ENCODE results near the gene SLC28A3.
A peak's percentile ranks its signal among the peaks of the same experiment; 100 is the strongest.

SLC28A3 gene

DNA sequence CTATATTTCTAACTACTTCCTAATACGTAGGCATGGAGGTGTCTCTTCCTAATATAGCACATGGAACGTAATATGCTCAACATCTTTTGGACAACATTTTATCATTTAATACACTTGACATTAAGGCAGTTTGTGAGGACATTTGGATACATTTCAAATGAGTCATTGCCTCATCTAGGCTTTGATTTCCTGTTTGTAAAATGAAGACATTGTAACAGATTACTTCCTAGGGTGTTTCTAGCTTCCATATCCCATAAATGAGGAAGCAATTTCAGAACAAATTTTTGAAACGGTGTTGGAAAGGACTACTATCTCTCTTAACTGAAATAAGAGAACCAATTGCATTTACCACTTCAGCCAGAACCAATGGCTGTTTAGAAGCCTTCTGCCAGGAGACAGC lies 38.7 kb downstream of the SLC28A3 start:
- no peak for TF ChIP-seq GATA1 (IDR thresholded peaks at IDR 0.05; ENCODE audit: low read depth, low read length)
- TF ChIP-seq POLR2A (IDR thresholded peaks at IDR 0.05; ENCODE audit: low read length): no peak
- no peak for DNase-seq

DNA sequence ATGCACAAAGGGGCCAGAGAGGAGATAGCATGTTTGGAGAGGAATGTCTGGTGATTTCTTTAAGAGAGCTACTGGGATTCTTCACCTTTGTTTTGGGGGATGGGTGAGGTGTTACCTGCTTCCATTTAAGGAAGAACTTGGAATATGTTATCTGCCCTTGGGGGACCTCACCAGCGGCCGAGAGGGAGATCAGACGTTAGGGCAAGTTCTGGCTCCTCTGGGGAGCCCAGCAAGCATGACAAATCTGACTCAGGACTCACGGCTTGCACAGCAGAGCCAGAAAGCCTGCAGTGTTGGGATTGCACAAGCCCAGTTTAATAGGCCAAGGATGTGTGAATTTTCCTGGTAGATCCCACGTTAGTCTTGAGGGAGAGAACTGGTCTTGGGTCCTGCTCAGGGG lies 40.3 kb downstream of the SLC28A3 start:
- DNase-seq: no peak
- no peak for TF ChIP-seq GATA1 (IDR thresholded peaks at IDR 0.05; ENCODE audit: low read depth, low read length)
- TF ChIP-seq POLR2A (IDR thresholded peaks at IDR 0.05; ENCODE audit: low read length): no peak

DNA sequence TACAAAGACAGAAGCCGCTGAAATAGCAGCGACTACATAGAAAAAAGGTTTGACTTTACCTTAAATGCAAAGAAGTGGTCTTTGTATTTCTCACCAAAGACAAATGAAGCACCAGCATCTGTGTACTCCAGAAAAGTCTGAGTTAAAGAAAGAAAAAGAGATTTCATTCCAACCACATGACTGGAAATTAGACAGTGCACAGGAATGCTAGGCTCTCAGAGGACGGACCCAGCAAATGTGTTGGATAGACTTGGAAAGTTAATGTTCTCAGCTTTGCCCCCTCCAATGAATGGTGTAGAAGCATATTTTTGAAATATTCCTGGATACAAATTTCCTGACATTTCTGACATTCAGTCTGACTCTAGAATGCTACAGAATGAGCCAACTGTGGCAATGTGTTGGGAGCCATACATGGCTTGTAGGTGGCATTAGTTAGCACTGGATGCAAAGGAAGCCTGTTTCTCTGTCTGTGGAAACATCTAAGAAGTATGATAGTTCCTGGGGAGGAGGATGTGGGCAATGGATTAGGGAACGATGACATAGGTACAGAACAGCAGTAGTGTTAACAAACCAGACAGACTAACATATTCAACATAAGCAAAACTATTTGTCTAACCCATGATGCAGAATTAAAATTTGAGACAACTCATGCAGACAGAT lies 43.3 kb downstream of the SLC28A3 start:
- TF ChIP-seq POLR2A (IDR thresholded peaks at IDR 0.05; ENCODE audit: low read length): no peak
- TF ChIP-seq GATA1 (IDR thresholded peaks at IDR 0.05; ENCODE audit: low read depth, low read length): no peak
- DNase-seq: no peak

- TF ChIP-seq GATA1 (IDR thresholded peaks at IDR 0.05; ENCODE audit: low read depth, low read length) (no peak), POLR2A (IDR thresholded peaks at IDR 0.05; ENCODE audit: low read length) (no peak)
- no peak for DNase-seq
Observed at GRCh38 chr9:84296146-84296843, 44.3 kb downstream of the SLC28A3 start.

DNA sequence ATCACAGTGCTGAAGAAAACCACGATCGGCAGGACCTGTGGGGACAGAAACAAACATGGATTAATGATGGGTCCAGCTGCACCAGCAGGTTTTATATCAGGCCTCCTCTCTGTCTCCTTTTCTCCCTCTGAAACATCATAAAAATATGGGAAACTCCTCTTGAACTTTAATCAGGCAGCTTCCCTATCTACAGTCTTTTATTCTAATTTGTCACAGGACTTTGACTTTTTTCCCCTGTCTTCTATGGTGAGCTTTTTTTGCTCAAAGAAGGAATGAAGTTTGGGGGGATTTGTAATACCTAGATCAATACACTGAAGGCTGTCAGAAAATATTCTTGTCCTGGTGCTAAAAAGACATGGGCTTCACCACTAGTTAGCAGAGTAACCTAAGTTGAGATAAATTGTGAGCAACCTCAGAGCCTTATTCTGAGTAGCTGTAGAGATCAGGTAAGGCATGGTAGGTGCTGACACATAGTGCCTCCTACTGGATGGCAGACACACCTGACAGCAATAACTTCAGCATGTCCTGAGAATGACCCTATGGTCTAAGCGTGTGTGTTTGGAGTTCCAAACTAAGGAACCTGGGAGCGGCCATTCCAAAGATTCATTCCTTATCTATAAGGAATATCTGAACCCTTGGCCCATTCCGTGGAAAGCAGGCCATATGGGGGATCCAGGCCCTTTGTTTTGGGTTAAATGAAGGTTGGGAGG lies 46.2 kb downstream of the SLC28A3 start:
- peak; percentile 2 to 3 for DNase-seq
- no peak for TF ChIP-seq POLR2A (IDR thresholded peaks at IDR 0.05; ENCODE audit: low read length)
- TF ChIP-seq GATA1 (IDR thresholded peaks at IDR 0.05; ENCODE audit: low read depth, low read length): no peak

DNA sequence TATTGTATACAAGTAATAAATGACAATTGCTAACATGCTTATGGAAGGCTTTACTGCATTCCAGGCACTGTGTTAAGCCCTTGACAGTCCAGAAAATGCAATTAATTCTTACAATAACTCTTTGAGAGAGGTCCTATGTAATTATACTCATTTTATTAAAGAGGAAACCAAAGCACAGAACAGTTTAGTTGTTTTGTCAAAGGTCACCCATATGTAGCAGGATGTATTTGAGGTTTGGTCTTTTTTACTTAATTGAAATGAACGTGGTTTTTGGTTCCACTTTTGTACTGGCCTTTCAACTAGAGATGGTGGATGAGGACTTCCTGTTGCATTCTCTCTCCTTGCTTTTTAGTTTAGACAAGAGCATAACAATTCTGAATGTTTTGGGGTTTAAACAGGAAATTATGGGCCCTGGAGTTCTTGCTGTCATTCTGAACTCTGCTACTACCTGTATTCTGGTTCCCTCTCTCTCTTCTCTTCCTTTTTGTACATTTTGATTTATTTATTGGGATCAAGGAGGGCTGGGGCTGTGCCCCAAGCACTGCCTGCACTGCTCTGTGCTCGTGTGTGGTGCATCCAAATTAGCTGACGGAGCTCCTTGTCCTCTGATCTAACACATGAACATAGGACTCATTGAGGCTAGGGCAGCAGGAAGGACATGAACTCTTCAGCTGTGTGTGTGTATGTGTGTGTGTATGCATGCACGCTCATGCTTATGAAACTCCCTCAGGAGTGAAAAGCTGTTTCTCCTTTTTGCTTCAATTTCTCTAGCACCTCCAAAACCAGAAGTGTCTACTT lies 47.4 kb downstream of the SLC28A3 start:
- no peak for DNase-seq
- TF ChIP-seq GATA1 (IDR thresholded peaks at IDR 0.05; ENCODE audit: low read depth, low read length) (no peak), POLR2A (IDR thresholded peaks at IDR 0.05; ENCODE audit: low read length) (no peak)

- DNase-seq: no peak
- no peak for TF ChIP-seq POLR2A (IDR thresholded peaks at IDR 0.05; ENCODE audit: low read length)
Observed at GRCh38 chr9:84285381-84285780, 55.2 kb downstream of the SLC28A3 start.

DNA sequence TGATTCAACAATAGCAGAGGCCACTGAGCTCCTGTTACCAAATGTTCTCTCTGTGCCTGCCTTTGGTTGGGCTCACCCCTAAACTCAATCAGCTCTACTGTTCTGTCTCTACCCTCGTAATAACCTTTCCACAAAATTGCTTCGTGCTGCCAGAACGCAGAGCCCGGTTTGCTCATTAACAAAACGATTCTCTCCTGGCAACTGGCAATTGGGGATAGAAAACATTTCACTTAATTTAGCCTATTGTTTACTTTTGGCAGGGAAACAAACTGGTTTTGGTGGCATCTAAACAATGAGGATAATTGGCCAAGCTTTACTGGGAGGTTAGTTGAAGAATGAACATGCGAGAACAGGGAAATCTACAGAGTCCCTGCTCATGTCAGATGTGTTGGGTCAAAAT lies 56.6 kb downstream of the SLC28A3 start:
- DNase-seq: no peak
- TF ChIP-seq POLR2A (IDR thresholded peaks at IDR 0.05; ENCODE audit: low read length): no peak
- no peak for TF ChIP-seq GATA1 (IDR thresholded peaks at IDR 0.05; ENCODE audit: low read depth, low read length)

- DNase-seq: no peak
- TF ChIP-seq POLR2A (IDR thresholded peaks at IDR 0.05; ENCODE audit: low read length) (no peak), GATA1 (IDR thresholded peaks at IDR 0.05; ENCODE audit: low read depth, low read length) (no peak)
Observed at GRCh38 chr9:84278130-84278529, 62.4 kb downstream of the SLC28A3 start.

- TF ChIP-seq GATA1 (IDR thresholded peaks at IDR 0.05; ENCODE audit: low read depth, low read length) (no peak), POLR2A (IDR thresholded peaks at IDR 0.05; ENCODE audit: low read length) (no peak)
- DNase-seq: no peak
Observed at GRCh38 chr9:84277646-84278045, 62.9 kb downstream of the SLC28A3 start.

GRCh38 chr9:84276741-84277140 lies 63.8 kb downstream of the SLC28A3 start:
- no peak for TF ChIP-seq POLR2A (IDR thresholded peaks at IDR 0.05; ENCODE audit: low read length)
- no peak for TF ChIP-seq GATA1 (IDR thresholded peaks at IDR 0.05; ENCODE audit: low read depth, low read length)
- no peak for DNase-seq

DNA sequence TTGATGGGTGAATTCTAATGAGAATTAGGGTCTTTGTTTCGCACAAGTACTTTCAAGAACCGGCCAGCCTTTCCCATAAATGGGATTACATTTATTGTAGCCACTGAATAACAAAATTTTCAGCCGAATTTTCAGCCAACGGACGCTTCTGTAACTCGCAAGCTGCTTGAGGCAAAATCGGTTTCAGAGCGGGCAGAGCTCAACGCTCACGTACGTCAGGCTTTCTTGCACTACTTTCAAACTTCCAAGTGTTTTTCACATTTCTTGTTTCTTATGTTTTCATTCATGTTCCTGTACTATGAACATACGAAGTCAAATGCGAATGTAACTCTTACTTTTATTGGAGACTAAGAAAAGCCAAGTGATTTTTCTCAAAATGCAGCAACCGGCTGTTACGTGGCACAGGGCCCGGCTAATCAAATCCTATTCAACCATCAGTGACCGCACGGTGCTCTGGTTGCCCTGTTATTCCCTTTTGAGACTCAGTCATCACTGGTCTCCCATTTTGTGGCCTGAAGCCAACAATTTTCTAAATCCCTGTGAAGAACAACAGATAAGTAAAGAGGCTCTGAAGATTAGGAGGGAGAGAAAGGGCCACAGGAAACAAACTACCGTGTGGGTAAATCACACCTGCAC lies 68.5 kb downstream of the SLC28A3 start:
- TF ChIP-seq GATA1 (IDR thresholded peaks at IDR 0.05; ENCODE audit: low read depth, low read length) (no peak), POLR2A (IDR thresholded peaks at IDR 0.05; ENCODE audit: low read length) (no peak)
- no peak for DNase-seq

GRCh38 chr9:84271531-84271900 lies 69.0 kb downstream of the SLC28A3 start:
- no peak for DNase-seq
- TF ChIP-seq POLR2A (IDR thresholded peaks at IDR 0.05; ENCODE audit: low read length) (no peak), GATA1 (IDR thresholded peaks at IDR 0.05; ENCODE audit: low read depth, low read length) (no peak)
